ENCODE results near the gene CHN2.

Gene CHN2

DNA sequence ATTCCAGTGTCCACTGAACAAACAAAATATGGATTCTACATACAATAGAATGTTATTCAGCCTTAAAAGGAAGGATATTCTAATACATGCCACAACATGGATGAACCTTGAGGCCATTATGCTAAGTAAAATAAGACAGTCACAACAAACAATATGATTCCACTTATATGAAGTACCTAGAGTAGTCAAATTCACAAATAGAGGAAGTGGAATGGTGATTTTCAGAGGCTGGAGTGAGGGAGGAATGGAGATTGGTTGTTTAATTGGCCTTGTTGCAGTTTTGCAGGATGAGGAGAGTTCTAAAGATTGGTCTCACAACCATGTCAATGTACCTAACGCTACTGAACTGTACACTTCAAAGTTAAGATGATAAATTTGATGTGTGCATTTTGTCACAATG is 119.6 kb downstream of the CHN2 start:
- DNase-seq (ENCODE audit: low read depth) = no peak
- TF ChIP-seq, protein P1, sequence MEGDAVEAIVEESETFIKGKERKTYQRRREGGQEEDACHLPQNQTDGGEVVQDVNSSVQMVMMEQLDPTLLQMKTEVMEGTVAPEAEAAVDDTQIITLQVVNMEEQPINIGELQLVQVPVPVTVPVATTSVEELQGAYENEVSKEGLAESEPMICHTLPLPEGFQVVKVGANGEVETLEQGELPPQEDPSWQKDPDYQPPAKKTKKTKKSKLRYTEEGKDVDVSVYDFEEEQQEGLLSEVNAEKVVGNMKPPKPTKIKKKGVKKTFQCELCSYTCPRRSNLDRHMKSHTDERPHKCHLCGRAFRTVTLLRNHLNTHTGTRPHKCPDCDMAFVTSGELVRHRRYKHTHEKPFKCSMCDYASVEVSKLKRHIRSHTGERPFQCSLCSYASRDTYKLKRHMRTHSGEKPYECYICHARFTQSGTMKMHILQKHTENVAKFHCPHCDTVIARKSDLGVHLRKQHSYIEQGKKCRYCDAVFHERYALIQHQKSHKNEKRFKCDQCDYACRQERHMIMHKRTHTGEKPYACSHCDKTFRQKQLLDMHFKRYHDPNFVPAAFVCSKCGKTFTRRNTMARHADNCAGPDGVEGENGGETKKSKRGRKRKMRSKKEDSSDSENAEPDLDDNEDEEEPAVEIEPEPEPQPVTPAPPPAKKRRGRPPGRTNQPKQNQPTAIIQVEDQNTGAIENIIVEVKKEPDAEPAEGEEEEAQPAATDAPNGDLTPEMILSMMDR (IDR thresholded peaks at IDR 0.05; ENCODE audit: control insufficient read depth, insufficient read depth, low read depth, low read length, missing control alignments) = no peak

DNA sequence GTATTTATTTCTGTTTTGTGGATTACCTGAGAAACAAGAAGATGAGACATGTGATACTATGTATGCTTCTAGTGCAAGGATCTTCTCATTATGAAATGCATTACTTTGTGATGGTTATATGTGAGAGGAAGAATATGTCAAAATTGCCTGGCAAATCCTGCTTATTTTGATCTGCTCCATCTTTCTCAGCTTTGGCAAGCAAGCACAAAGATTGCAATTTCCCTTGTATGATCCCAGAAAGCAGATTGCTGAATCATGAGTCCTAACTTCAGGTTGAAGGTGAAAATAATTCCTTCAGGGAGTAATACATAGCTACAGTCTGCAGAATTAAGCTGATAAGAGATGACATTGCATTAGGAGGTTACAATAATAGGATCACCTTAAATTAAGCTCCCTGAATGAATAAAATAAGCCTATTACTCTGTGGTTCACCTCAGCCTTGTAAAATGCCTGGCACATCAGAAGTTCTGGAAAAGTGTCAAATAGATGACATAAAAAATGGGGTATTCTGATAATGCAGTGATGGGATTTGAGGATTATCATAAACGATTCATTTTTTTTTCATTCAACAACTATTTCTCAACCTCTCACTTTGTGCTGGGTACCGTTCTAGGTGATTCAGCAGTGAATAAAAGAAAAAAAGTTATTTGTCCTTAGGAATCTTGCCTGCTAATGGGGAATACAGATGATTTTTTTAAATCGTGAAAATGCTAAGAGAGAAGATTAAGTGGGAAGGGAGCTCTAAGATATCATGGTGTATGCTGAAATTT is 120.7 kb downstream of the CHN2 start:
- no peak for DNase-seq (ENCODE audit: low read depth)
- no peak overlapping the region for H3K4me3 ChIP-seq (ENCODE audit: control insufficient read depth, low read depth, low read length)
- TF ChIP-seq, protein P1 (IDR thresholded peaks at IDR 0.05; ENCODE audit: control insufficient read depth, insufficient read depth, low read depth, low read length, missing control alignments) = no peak

More for the DNA sequence above, 119.6 kb downstream of the CHN2 start:
- no peak overlapping the region for H3K4me3 ChIP-seq (ENCODE audit: control insufficient read depth, low read depth, low read length)

DNA sequence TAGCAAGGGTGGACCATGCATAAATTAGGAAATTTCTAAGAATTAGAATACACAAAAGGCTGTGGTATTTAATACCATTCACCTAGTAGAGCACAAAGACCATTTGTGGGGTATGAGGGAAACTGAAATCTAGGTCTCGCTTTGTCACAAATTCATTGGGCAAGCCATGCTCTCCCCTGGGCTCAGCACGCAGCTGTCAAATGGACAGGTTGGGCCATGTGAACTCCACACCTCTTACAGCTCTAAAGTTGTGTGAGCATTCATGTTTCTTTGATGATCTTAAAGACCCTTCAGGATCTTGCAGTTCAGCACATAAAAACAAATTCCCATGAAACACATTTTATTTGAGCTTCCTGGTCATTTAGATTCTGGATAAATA is 121.3 kb downstream of the CHN2 start:
- no peak for DNase-seq (ENCODE audit: low read depth)
- H3K4me3 ChIP-seq (ENCODE audit: control insufficient read depth, low read depth, low read length) = no peak overlapping the region
- TF ChIP-seq, protein P1 (IDR thresholded peaks at IDR 0.05; ENCODE audit: control insufficient read depth, insufficient read depth, low read depth, low read length, missing control alignments) = no peak

DNA sequence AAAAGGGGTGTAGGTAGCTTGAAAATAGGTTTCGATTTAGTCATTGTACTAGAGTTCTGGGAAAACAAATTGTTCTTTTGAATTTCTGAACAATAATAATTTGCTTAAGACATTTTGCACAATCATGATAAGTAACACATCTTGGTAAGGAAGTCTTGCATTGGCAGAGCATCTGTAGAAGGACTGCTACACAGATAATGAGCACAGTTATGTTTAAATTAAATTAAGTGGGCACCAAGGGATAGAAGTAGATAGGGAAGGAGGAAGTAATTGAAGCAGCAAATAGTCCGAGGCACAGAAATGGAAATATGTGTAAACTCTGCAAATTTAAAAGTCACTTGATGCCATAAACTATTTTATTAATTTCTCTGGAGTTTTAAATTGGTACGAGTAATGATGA is 122.4 kb downstream of the CHN2 start:
- TF ChIP-seq, protein P1 (IDR thresholded peaks at IDR 0.05; ENCODE audit: control insufficient read depth, insufficient read depth, low read depth, low read length, missing control alignments) = no peak
- no peak for DNase-seq (ENCODE audit: low read depth)
- no peak overlapping the region for H3K4me3 ChIP-seq (ENCODE audit: control insufficient read depth, low read depth, low read length)

DNA sequence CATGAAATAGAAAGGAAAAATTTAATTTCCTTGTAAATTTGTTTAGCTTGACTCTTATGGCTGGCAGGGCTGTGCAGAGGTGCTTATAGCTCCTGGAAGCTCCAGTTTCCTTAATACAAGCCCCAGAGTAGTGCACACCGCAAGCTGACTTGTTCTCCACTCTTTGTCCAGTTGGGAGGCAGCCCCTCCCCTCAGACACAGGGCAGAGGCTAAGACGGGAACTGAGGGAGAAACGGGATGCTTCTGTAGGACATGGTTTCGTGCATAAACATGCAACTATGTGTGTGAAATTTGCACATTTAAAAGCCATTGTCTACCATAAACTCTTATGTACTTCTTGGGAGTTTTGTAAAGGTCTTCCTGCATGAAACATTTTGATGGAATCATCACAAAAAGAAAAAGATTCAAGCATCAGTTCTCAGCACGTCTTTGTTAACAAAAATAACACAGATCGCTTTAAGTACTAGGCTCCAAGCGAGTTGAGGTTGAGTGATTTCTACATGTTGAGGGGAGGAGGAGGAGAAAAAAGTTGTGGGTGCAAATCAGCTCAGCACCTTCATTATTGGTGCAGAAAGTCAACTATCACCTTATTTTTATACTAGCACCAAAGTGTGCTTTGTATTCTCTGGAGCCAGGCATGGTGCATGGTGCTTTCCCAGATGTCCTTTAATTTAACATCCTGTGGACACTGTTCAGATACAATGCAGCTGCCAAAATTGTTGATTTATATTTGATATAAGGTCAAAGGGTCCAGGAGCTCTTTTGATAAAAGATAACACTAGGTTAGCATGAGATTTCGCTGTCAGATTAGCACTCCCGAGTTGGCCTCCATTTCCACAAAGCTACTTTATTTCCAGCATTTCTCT is 124.5 kb downstream of the CHN2 start:
- H3K4me3 ChIP-seq (ENCODE audit: control insufficient read depth, low read depth, low read length) = no peak overlapping the region
- TF ChIP-seq, protein P1 (IDR thresholded peaks at IDR 0.05; ENCODE audit: control insufficient read depth, insufficient read depth, low read depth, low read length, missing control alignments) = no peak
- no peak for DNase-seq (ENCODE audit: low read depth)

DNA sequence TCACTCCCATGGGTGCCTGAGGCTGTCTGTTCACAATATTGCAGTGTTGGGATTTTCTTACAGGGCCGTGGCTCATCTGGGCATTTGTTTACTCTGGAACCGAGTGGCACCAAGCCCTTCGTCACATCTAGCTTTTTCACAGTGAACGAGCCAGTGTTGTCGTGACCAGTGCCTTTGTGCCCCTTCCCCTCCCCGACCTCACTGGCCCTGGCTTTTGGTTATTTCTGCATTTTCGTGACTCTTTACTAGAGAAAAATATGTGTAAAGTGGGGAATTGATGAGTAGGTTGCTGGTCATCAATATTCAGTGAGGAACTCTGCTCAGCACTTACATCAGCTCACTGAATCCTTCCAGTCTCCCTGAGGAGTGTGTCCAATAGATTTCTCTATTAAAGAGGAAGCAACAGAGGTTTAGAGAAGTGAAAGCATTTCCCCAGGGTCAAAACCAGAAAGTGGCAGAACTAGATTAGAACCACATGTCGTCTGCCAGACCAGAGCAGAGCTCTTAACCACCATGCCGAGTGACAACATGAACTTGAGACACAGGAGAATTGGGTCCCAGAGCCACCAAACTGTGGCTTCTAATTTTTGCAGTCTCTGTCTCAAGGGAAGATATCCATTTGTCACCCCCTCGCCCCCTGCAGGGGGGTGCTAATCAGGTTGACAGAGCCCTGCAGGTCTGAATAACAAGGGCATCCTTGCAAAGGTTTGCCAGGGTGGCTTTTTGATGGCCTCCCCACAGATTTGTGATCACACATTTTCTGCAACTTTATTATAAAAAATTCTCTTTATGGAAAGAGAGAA is 125.3 kb downstream of the CHN2 start:
- no peak overlapping the region for H3K4me3 ChIP-seq (ENCODE audit: control insufficient read depth, low read depth, low read length)
- TF ChIP-seq, protein P1 (IDR thresholded peaks at IDR 0.05; ENCODE audit: control insufficient read depth, insufficient read depth, low read depth, low read length, missing control alignments) = no peak

More for the DNA sequence above, 125.3 kb downstream of the CHN2 start:
- no peak for DNase-seq (ENCODE audit: low read depth)
